CD4-positive, alpha-beta T cell (primary cell): ENCODE measurements around the gene OTOP2. TPM values are rescaled to one million over a fixed set of nuclear protein-coding genes. Genes with fewer than 3 reads are reported as not detected.
A peak's percentile ranks its signal among the peaks of the same experiment; 100 is the strongest.

Source experiments
- ATAC-seq: fragments of 200-7000 bp; cut with Tn5 transposase; one replicate; pipeline ENCODE4 v1.10.0; 2022; ENCODE audit warnings: mild to moderate bottlenecking; ENCODE audit not compliant: poor library complexity
- CTCF ChIA-PET: fragments of 350-600 bp; sonication (Branson Sonifier 250); formaldehyde crosslinking; loops from one replicate; lab custom pipeline; 2021; ENCODE audit warnings: antibody characterized with exemption, inconsistent platforms; lab: Charles Lee
- POLR2A ChIA-PET: fragments of 350-600 bp; sonication (Branson Sonifier 250); formaldehyde crosslinking; loops from one replicate; lab custom pipeline; 2021; ENCODE audit warnings: antibody characterized with exemption, inconsistent platforms; lab: Charles Lee
- DNase-seq, 14 experiments: peaks; one replicate each; pipeline ENCODE4 v3.0.0-alpha.2; 2013 to 2020; ENCODE audit warnings: mixed read lengths in 2 of 14
- H3K27ac ChIP-seq, 2 donors: one replicate each; pipeline versions ENCODE4 v1.5.1 to v1.7.0; 2013; ENCODE audit warnings: low read length in 2 of 2, low read depth in 1 of 2, mild to moderate bottlenecking in 1 of 2
- H3K27me3 ChIP-seq, 2 experiments: 1 replicate in 1 of 2; 2 replicates in 1 of 2; pipeline versions ENCODE4 v1.6.1 to v1.7.0; 2013; ENCODE audit warnings: low read length in 2 of 2, control low read depth in 1 of 2, mild to moderate bottlenecking in 1 of 2, moderate library complexity in 1 of 2; ENCODE audit not compliant: insufficient read depth in 2 of 2, control insufficient read depth in 1 of 2
- H3K36me3 ChIP-seq: one replicate; pipeline ENCODE4 v1.6.1; 2013; ENCODE audit warnings: low read length, control low read depth; ENCODE audit not compliant: insufficient read depth
- H3K4me1 ChIP-seq: one replicate; pipeline ENCODE4 v1.6.1; 2013; ENCODE audit warnings: low read length, control low read depth; ENCODE audit not compliant: insufficient read depth
- H3K4me3 ChIP-seq: one replicate; pipeline ENCODE4 v1.5.1; 2013; ENCODE audit warnings: mild to moderate bottlenecking, low read length, moderate library complexity
- H3K9me3 ChIP-seq, 2 experiments: 1 replicate in 1 of 2; 2 replicates in 1 of 2; pipeline versions ENCODE4 v1.6.1 to v1.7.0; 2013; ENCODE audit warnings: low read length in 2 of 2, mild to moderate bottlenecking in 2 of 2, control low read depth in 1 of 2, moderate library complexity in 1 of 2; ENCODE audit not compliant: control insufficient read depth in 1 of 2, insufficient read depth in 1 of 2
- H3K27ac Mint-ChIP-seq: one replicate; pipeline ENCODE4 v1.8.0; 2020; ENCODE audit warnings: mixed read lengths
- H3K27me3 Mint-ChIP-seq: one replicate; pipeline ENCODE4 v1.8.0; 2021; ENCODE audit warnings: mixed read lengths
- H3K36me3 Mint-ChIP-seq: one replicate; pipeline ENCODE4 v1.8.0; 2021; ENCODE audit warnings: low read depth, mixed read lengths
- H3K4me1 Mint-ChIP-seq: one replicate; pipeline ENCODE4 v1.8.0; 2021; ENCODE audit warnings: low read depth, mixed read lengths
- H3K4me3 Mint-ChIP-seq: one replicate; pipeline ENCODE4 v1.8.0; 2020; ENCODE audit warnings: mild to moderate bottlenecking, mixed read lengths
- H3K9me3 Mint-ChIP-seq: one replicate; pipeline ENCODE4 v1.8.0; 2020; ENCODE audit warnings: mixed read lengths
- CTCF ChIP-seq: fragments of 200-600 bp; IDR thresholded peaks from one replicate; pipeline ENCODE4 v1.8.0; 2022; ENCODE audit warnings: antibody characterized with exemption, mild to moderate bottlenecking
- intact Hi-C, 2 experiments: fragments of 100-400 bp; cut with DNase I in 1 of 2; cut with micrococcal nuclease in 1 of 2; formaldehyde crosslinking; loops; one replicate each; pipeline versions ENCODE4 v1.15.1 to v1.9.0; 2023 to 2025; cut with DNase I, micrococcal nuclease
- polyA plus RNA-seq, 2 donors: library from polyadenylated mRNA; unstranded; fragments of 120-200 nt; gene quantifications; one replicate each; pipeline ENCODE4 v1.2.1, GENCODE V29; 2013
- total RNA-seq, 174 experiments: library from RNA in 2 of 174; stranded (reverse) in 2 of 174; gene quantifications; one replicate each; pipeline ENCODE4 v1.2.3 and lab custom pipeline; 2021 to 2026

Gene OTOP2, protein sequence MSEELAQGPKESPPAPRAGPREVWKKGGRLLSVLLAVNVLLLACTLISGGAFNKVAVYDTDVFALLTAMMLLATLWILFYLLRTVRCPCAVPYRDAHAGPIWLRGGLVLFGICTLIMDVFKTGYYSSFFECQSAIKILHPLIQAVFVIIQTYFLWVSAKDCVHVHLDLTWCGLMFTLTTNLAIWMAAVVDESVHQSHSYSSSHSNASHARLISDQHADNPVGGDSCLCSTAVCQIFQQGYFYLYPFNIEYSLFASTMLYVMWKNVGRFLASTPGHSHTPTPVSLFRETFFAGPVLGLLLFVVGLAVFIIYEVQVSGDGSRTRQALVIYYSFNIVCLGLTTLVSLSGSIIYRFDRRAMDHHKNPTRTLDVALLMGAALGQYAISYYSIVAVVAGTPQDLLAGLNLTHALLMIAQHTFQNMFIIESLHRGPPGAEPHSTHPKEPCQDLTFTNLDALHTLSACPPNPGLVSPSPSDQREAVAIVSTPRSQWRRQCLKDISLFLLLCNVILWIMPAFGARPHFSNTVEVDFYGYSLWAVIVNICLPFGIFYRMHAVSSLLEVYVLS
- total RNA-seq (not detected), total RNA-seq (lab: John Stamatoyannopoulos, UW) (0 to 0.04 (median 0) reads per million in 172 experiments)
- polyA plus RNA-seq (2013, experiment 1 of 2), result 0.04 TPM
- not detected for polyA plus RNA-seq (2013, experiment 2 of 2)

DNA sequence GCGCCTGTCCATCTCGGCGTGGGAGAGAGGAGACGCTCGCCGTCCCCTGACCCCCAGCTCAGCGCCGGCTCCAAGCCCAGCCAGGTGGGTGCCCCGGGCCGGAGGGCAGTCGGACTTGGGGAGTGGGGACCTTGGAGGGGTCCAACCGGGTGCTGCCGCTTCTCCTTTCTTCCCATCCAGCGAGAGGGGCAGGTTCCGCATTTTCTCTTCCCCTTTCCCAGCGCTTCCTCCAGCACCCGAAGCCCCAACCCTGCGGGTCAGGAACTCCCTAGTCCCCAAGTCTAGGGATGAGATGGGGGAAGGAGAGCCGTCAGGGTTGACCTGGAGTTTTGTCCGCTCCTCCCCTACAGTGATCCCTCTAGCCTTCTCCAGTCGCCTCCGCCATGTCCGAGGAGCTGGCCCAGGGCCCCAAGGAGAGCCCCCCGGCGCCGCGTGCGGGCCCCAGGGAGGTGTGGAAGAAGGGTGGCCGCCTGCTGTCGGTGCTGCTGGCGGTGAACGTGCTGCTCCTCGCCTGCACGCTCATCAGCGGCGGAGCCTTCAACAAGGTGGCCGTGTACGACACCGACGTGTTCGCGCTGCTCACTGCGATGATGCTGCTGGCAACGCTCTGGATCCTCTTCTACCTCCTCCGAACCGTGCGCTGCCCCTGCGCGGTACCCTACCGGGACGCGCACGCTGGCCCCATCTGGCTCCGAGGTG is at the start of gene OTOP2:
Gene OTOP2, plus strand, starts transcription at position 24 of the 699 bp plus-strand sequence. Its CDS starts 360 bp downstream, at position 384.
- peak within 1 kb of the TSS; percentile 37 for H3K4me3 ChIP-seq
- DNase-seq (peak in 3 of 14 experiments; percentile 10 to 53 (median 53)), ATAC-seq (no peak)
- H3K27ac ChIP-seq, result no peak within 1 kb of the TSS
- H3K27me3 Mint-ChIP-seq, result peaks cover 79% of the 10 kb centered on the region
- ChIA-PET POLR2A (no interaction called here), CTCF (interaction anchor here (1.7 to 2.1 kb wide), 2 partner anchors 33 to 37 kb away, joined by 8 to 9 read pairs; no protein-coding TSS in a partner anchor)
- no peaks in the 10 kb centered on the region for H3K36me3 Mint-ChIP-seq
- TF ChIP-seq CTCF, result no peak
- H3K9me3 Mint-ChIP-seq, result no peaks in the 10 kb centered on the region
- no peak within 1 kb of the TSS for H3K27ac Mint-ChIP-seq
- H3K36me3 ChIP-seq, result no peaks in the 10 kb centered on the region
- H3K27me3 ChIP-seq, result peaks cover 52 to 57% of the 10 kb centered on the region in 2 experiments
- intact Hi-C loops, result loop anchor here in 1 of 2 experiments (1.0 to 5.0 kb wide), 2 partner anchors 34 to 488 kb away; no protein-coding TSS in a partner anchor
- H3K4me1 ChIP-seq, result peaks cover 25% of the 10 kb centered on the region
- peak within 1 kb of the TSS; percentile 25 for H3K4me3 Mint-ChIP-seq
- H3K9me3 ChIP-seq, result peaks cover 0 to 16% of the 10 kb centered on the region in 2 experiments
- peaks cover 15% of the 10 kb centered on the region for H3K4me1 Mint-ChIP-seq

DNA sequence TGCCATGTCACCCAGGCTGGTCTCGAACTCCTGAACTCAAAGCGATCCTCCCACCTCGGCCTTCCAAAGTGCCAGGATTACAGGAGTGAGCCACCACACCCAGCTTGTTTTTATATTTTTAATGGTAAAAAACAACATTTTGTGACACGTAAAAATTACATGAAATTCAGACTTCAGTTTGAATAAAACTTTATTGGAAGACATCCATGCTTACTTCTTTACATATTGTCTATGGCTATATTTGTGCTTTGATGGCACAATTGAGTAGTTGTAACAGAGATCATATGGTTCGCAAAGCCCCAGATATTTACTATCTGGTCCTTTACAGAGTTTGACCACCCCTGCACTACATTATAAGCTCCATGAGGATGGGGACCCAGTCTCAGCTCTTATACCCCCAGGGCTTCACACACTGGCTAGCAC is 49.4 kb upstream of the OTOP2 start:
- Mint-ChIP-seq H3K27me3 (no peaks in the 10 kb centered on the region), H3K27ac (peak overlapping the region; percentile 92), H3K4me3 (peak overlapping the region; percentile 14), H3K36me3 (peaks cover 5% of the 10 kb centered on the region), H3K4me1 (peaks cover 24% of the 10 kb centered on the region), H3K9me3 (no peaks in the 10 kb centered on the region)
- intact Hi-C loops, result loop anchor here in 1 of 2 experiments (5.0 kb wide), 3 partner anchors 97 to 793 kb away; partner anchors contain the start of genes GGA3, MRPS7, NAT9 and RECQL5
- POLR2A ChIA-PET, result interaction anchor here (1.7 kb wide), 1 partner anchor 138 kb away, joined by 6 read pairs; the partner anchor contains the start of gene MRPL58
- Histone ChIP-seq H3K27me3 (no peaks in the 10 kb centered on the region), H3K36me3 (peaks cover 2% of the 10 kb centered on the region), H3K4me1 (peaks cover 25% of the 10 kb centered on the region), H3K27ac (no peak overlapping the region), H3K4me3 (no peak overlapping the region), H3K9me3 (no peaks in the 10 kb centered on the region)
- TF ChIP-seq CTCF, result no peak
- CTCF ChIA-PET, result interaction anchor here (0.8 kb wide), 1 partner anchor 32 kb away, joined by 3 read pairs; no protein-coding TSS in a partner anchor
- no peak for DNase-seq
- no peak for ATAC-seq
